Ishikawa (cell line): ENCODE results near the gene NF2.

Experiments used
- CEBPB ChIP-seq: IDR thresholded peaks from 2 replicates; pipeline ENCODE4 v1.6.1; 2012
- CREB1 ChIP-seq: IDR thresholded peaks from 2 replicates; pipeline ENCODE4 v1.6.1; 2012; ENCODE audit warnings: low read depth
- EGR1 ChIP-seq: IDR thresholded peaks from 2 replicates; pipeline ENCODE4 v1.6.1; 2012
- EP300 ChIP-seq: IDR thresholded peaks from 2 replicates; pipeline ENCODE4 v1.6.1; 2012; ENCODE audit warnings: borderline replicate concordance
- FOXM1 ChIP-seq: IDR thresholded peaks from 2 replicates; pipeline ENCODE4 v1.6.1; 2012; ENCODE audit warnings: low read depth, borderline replicate concordance
- NFIC ChIP-seq: IDR thresholded peaks from 2 replicates; pipeline ENCODE4 v1.6.1; 2012
- RAD21 ChIP-seq: IDR thresholded peaks from 2 replicates; pipeline ENCODE4 v1.6.1; 2012; ENCODE audit warnings: low read depth
- TAF1 ChIP-seq: IDR thresholded peaks from 2 replicates; pipeline ENCODE4 v1.6.1; 2012; ENCODE audit warnings: low read depth, mild to moderate bottlenecking
- TCF12 ChIP-seq: IDR thresholded peaks from 2 replicates; pipeline ENCODE4 v1.6.1; 2012; ENCODE audit warnings: low read depth
- TEAD4 ChIP-seq: IDR thresholded peaks from 2 replicates; pipeline ENCODE4 v1.6.1; 2012
- YY1 ChIP-seq: IDR thresholded peaks from 2 replicates; pipeline ENCODE4 v1.6.1; 2012; ENCODE audit warnings: low read depth
- ZBTB7A ChIP-seq: IDR thresholded peaks from 2 replicates; pipeline ENCODE4 v1.6.1; 2012; ENCODE audit warnings: low read depth
- TF ChIP-seq, protein P1 (sequence below): IDR thresholded peaks from 2 replicates; pipeline ENCODE4 v1.6.1; 2012
- TF ChIP-seq, protein P2 (sequence below): IDR thresholded peaks from 2 replicates; pipeline ENCODE4 v1.6.1; 2012; ENCODE audit warnings: low read depth, mild to moderate bottlenecking
- TF ChIP-seq, protein P3 (sequence below): IDR thresholded peaks from 2 replicates; pipeline ENCODE4 v1.6.1; 2012

NF2 gene

DNA sequence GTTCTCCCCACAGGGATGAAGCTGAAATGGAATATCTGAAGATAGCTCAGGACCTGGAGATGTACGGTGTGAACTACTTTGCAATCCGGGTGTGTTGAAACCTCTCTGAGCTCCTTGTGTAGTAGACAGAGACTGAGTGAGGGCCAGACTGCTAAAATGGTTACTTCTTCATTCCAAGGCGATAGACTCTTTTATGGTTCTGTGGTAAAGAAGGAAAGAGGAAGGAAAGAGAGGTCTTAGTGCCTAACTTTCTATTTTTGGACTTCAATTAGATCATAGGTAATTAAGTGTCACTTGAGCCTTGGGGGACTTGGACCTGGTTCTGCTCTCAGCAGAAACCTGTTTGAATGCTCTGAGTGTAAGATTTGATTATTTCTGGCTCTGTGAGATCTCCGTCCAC is 54.7 kb downstream of the NF2 start:
- TF ChIP-seq TCF12 (no peak), TEAD4 (no peak), RAD21 (no peak), YY1 (no peak), FOXM1 (no peak), TAF1 (no peak), CEBPB (no peak), EP300 (no peak), CREB1 (no peak), NFIC (no peak)
- TF ChIP-seq, protein P1, sequence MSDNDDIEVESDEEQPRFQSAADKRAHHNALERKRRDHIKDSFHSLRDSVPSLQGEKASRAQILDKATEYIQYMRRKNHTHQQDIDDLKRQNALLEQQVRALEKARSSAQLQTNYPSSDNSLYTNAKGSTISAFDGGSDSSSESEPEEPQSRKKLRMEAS, result no peak
- TF ChIP-seq, protein P2, sequence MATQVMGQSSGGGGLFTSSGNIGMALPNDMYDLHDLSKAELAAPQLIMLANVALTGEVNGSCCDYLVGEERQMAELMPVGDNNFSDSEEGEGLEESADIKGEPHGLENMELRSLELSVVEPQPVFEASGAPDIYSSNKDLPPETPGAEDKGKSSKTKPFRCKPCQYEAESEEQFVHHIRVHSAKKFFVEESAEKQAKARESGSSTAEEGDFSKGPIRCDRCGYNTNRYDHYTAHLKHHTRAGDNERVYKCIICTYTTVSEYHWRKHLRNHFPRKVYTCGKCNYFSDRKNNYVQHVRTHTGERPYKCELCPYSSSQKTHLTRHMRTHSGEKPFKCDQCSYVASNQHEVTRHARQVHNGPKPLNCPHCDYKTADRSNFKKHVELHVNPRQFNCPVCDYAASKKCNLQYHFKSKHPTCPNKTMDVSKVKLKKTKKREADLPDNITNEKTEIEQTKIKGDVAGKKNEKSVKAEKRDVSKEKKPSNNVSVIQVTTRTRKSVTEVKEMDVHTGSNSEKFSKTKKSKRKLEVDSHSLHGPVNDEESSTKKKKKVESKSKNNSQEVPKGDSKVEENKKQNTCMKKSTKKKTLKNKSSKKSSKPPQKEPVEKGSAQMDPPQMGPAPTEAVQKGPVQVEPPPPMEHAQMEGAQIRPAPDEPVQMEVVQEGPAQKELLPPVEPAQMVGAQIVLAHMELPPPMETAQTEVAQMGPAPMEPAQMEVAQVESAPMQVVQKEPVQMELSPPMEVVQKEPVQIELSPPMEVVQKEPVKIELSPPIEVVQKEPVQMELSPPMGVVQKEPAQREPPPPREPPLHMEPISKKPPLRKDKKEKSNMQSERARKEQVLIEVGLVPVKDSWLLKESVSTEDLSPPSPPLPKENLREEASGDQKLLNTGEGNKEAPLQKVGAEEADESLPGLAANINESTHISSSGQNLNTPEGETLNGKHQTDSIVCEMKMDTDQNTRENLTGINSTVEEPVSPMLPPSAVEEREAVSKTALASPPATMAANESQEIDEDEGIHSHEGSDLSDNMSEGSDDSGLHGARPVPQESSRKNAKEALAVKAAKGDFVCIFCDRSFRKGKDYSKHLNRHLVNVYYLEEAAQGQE, result no peak

DNA sequence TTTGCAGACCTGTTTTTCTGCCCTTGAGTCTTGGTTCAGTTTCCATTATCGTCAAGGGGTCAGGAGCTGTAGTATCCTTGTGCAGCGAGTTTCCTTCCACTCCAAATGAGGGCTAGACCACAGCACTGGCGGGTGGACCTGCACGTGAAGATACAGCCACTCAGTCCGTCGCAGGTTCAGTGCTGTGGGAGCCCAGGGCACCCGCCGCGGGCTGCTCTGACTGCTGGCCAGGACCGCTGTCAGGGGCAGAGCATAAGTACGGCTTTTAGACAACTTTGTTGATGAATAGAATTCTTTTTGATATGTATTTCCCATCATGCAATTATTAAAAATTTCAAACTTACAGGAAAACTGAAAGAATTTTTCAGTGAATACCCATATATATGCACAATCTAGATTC is 56.6 kb downstream of the NF2 start:
- TF ChIP-seq FOXM1 (no peak), TCF12 (no peak), CREB1 (no peak), EP300 (no peak)
- TF ChIP-seq, protein P2, result no peak
- TF ChIP-seq, protein P1, result no peak
- TF ChIP-seq, protein P3, sequence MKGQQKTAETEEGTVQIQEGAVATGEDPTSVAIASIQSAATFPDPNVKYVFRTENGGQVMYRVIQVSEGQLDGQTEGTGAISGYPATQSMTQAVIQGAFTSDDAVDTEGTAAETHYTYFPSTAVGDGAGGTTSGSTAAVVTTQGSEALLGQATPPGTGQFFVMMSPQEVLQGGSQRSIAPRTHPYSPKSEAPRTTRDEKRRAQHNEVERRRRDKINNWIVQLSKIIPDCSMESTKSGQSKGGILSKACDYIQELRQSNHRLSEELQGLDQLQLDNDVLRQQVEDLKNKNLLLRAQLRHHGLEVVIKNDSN, result no peak

DNA sequence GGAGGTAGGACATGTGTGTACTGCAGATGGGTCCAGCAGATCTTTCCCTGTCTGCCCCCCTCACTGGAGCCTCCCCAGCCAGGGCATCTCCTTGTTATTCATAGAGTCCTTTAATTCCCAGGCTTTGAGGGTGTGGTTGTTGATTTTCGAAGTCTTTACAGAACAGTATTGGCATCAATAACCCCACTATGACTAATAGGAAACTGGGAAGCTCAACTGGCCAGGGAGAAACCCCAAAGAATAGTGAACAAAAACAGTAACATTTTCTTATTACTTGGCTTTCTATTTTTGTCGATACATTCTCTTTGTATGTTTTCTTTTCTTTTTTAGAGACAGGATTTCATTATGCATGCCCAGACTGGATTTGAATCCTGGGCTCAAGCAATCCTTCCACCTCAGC is 57.9 kb downstream of the NF2 start:
- TF ChIP-seq FOXM1 (no peak), CREB1 (no peak)
- TF ChIP-seq, protein P1, result no peak
- TF ChIP-seq, protein P2, result no peak

DNA sequence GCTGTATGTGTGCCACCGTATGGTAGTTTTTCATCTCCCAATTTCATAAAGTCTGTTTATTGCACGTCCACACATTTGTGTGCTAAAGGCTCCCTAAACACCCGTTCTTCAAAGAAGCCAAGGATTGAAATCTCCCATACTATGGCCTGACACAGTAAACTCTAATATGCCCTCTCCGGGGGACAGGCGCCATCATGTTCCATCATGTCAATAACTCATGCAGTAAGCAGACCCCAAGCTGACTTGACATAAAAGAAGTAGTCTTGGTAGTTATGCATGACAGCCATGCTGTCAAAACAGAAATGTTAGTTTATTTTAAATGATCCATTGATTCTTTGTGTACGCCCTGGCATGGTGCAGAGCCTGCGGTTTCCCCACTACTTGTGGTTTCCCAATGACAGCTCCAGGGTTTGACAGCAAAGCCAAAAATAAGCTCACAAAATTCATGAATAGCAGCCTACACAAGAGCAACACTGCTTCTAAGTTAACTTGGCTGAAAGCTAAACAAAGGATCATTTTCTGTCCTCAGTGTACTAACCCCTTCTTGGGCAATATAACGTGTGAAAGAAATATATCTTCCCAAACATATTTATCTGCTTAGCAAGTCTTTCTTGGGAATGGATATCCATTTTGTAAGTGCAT is 59.9 kb downstream of the NF2 start:
- TF ChIP-seq TAF1 (no peak), RAD21 (no peak), TCF12 (no peak), YY1 (no peak), FOXM1 (no peak), EGR1 (no peak), EP300 (no peak), ZBTB7A (no peak), CREB1 (no peak), TEAD4 (no peak), NFIC (no peak)
- TF ChIP-seq, protein P1, result no peak
- TF ChIP-seq, protein P3, result no peak
- TF ChIP-seq, protein P2, result no peak
